ENCODE measurements around the gene SPOPL. TPM values are rescaled to one million over a fixed set of nuclear protein-coding genes. Genes with fewer than 3 reads are reported as not detected.

Gene SPOPL
- polyA plus RNA-seq, 4 donors, result 24.9 to 29.6 (median 25.6) TPM

DNA sequence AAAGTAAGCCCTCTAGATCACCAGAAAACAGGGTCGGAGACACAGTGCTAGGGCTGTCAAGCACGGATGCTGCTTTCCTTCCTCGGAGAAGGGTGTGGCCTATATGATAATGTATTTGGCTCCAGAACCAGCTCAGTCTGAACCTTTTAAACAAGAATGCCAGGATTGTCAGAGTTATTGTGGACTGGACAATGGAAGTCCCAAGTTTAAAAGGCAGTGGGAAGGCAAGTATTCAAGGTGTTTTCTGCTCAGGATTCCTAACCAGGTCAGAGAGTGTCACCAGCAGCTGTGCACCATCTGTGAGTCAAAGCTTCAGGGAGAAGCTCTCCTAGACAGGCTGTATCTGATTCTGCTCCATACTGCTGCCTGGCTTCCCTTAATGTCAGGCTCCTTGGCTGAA, 94.8 kb downstream of the SPOPL start:
- DNase-seq (ENCODE audit: low read depth in 4 of 4, low spot score in 2 of 4), result no peak

DNA sequence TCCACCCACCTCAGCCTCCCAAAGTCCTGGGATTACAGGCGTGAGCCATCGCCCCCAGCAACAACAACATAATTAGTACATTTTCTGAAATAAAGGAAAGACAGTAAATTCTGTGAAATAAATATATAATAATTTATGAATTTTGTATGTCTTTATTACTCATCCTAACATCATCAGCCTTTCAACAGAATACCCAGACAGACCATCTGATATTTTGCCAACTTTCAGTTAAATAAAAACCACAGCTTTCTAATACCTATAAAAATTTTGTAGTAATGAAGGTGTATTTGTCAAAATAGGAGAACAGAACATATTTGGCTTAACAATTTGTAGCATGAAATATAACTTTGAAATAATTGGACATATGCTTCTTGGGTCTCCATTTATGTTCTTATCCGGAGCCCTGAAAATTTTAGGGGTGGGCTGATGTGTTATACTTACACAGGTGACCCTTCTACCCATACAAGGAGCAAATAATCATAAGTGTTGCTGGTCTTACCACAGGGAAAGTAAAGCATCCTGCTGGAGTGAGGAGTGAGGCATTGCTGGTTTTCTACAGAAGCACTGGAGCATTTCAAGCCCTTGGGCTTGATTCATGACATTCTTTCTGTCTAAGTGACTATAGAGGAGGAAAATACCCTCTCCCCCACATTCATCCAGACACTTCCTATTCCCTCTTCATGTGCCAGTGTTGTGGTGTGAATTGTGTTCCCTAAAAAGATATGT, 99.3 kb downstream of the SPOPL start:
- DNase-seq (ENCODE audit: low read depth in 4 of 4, low spot score in 2 of 4), result peak in 1 of 4 donors; percentile 23

DNA sequence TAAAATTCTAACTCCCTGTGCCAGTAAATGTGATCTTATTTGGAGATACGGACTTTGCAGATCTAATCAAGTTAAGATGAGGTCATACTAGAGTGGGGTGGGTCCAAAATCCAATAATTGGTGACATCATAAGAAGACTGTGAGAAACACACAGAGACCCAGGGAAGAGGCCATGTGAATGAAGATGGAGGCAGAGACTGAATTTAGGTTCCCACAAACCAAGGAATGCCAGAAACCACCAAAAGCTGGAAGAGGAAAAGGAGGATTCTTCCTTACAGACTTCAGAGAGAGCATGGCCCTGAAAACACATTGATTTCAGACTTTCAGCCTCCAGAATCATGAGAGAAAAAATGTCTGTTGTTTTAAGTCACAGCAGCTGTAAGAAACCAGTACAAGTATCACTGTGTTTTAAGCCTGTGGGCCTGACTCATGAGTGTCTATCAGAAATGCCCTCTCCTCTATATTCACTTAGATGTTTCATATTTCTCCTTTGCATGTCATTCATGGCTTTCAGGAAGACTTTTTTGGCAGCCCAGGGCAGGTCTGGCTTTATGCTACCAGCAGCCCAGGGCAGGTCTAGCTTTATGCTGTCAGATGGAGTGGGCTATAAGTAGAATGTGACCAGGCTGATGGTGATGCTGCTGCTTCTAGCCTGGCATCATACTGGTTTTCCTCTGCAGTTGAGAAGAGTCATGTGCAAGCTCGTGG, 100.0 kb downstream of the SPOPL start:
- DNase-seq (ENCODE audit: low read depth in 4 of 4, low spot score in 2 of 4), result no peak

DNA sequence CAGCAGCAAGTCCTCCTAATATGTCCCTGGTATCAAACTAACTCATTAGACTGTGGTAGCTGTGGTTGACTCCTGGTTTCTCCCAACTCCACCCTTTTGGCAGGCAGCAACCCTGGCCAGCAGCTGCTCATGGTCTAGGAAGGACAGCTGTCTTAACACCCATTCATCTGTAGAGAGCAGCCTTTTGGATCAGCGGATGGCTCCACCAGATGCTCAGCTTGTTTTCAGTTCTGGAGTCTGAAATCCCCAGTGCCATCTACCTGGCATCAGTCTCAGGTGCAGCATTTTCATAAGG, 100.5 kb downstream of the SPOPL start:
- no peak for DNase-seq (ENCODE audit: low read depth in 4 of 4, low spot score in 2 of 4)

DNA sequence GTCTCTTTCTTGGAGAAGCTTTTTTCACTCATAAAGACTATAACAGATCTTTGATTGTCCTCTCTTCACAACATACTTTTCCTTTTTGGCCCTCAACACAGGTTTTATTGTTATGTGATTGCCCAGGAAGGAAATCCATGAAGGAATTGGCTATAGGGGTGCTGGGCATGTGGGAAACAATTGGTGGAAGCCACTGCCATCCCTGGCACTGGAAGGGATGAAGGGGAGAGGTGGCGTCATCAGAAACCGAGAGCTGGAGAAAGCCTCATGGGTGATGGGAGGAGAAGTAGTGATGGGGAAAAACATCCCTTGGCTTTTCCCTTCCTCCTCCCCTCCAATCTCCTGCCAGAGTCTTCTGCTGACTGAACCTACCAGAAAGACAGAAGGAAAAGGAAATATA, 106.2 kb downstream of the SPOPL start:
- DNase-seq (ENCODE audit: low read depth in 4 of 4, low spot score in 2 of 4), result no peak

DNA sequence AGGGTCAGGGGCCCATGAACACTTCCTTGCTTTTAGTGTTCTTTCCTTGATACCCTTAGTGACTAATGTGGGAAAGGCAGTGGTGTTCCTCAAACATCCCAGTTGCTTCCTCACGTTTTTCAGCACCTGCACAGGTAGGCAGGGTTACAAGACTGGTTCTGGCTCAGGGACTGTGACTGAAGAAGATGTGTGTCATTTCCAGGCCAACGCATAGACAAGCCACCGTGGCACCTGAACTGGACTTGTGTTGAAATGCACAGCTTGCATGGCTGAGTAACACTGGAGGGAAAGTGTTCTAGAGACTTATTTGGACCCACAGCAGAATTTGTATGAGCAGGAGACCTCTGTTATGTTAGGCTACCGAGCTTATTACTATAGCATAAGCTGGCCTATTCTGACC, 107.9 kb downstream of the SPOPL start:
- DNase-seq (ENCODE audit: low read depth in 4 of 4, low spot score in 2 of 4), result no peak

DNA sequence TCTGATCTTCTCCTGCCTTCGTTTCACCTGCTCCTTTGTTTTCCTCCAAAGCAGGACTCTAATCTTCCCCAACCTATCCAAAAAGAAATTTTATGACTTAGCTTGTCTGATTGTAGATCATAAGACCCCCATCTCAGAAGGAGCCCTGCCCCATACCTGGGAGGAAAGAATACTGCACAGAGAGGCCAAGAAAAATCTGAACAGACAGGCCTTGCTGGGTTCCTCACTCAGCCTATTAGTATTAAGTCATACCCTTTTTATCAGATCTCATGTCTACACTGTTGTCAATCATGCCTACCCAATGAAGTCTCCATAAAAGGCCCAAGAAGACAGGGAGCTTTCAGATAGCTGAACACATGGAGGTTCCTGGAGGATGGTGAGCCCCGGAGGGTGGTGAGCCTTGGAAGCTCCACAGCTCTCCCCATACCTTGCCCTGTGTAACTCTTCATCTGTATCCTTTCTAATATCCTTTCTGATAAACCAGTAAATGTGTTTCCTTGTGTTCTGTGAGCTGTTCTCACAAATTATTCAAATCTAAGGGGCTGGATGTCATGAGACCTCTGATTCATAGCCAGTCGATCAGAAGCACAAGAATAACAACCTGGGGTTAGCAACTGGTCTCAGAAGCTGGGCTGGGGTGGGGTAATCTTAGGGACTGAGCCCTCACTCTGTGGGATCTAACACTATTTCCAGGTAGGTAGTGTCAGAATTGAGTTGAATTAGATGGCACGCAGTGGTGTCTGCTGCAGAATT, 108.8 kb downstream of the SPOPL start:
- no peak for DNase-seq (ENCODE audit: low read depth in 4 of 4, low spot score in 2 of 4)

DNA sequence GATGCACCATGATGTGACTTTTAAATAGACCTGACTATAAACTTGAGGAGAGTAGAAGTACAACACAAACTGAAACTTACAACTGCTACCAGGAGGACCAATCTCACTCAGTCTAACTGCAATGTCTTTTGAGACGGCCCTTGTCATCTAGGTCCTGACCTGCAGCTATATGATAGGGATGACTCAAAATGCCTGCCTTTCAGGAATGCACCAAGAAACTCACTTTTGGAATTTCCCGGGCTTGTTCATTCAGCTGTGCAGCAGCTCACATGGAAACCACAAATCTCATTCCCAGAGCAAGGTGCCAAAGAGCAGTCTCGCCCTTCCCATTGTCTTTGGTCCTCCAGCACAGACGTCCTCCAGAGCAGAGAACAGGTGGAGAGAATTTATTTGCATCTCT, 113.7 kb downstream of the SPOPL start:
- DNase-seq (ENCODE audit: low read depth in 4 of 4, low spot score in 2 of 4), result no peak

DNA sequence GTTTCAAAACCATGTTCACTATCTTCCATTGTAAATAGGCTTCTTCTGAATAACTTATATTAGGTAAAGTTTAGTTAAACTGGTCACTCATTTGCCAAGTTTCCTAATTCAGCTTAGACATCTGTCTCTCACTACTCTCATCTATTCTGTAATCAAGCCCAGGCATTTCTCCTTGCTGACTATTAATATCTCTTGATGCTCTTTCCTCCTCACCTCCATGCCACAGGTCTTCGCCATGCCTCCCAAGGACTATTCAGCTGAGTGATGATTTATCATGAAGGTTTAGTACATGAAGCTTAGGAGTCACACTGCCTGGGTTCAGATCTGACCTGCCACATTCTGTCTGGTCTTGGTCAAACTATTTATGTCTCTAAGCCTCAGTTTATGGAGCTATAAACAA, 115.5 kb downstream of the SPOPL start:
- no peak for DNase-seq (ENCODE audit: low read depth in 4 of 4, low spot score in 2 of 4)

DNA sequence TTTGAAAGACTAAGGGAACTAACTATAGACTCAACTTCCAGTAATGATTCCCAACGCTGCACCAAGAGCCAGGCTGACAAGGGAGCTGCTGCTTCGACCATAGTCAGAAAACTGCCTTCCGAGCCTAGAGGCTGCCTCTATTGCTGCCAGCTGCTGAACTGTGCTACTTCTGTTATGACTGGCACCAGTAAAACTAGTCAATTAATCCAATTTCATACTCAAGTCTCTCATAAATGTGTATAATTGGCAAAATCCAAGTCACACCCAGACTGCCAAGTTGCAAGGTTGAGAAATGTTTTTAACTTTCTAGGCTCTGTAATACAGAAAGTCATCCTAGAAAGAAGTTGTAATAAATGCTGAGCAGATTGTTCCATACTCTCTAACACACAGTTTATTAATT, 117.4 kb downstream of the SPOPL start:
- no peak for DNase-seq (ENCODE audit: low read depth in 4 of 4, low spot score in 2 of 4)

DNA sequence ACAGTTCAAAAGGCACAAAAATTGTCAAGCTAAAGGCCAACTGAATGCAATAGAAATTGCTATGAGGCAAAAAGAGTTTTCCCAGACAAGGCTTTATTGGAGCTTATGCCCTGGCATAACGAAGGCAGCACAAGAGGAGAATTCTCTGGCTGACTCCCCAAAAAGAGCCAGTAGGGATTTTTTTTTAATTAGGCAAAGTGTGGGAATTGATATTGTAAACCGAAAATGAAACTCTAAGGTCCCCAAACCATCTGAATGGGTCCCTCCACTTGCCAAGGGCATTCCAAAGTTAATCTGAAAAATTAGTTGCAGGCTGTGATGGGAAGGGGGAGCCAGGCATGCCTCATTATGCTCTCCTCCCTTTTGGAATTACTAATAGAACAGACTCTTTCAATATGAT, 118.9 kb downstream of the SPOPL start:
- no peak for DNase-seq (ENCODE audit: low read depth in 4 of 4, low spot score in 2 of 4)

DNA sequence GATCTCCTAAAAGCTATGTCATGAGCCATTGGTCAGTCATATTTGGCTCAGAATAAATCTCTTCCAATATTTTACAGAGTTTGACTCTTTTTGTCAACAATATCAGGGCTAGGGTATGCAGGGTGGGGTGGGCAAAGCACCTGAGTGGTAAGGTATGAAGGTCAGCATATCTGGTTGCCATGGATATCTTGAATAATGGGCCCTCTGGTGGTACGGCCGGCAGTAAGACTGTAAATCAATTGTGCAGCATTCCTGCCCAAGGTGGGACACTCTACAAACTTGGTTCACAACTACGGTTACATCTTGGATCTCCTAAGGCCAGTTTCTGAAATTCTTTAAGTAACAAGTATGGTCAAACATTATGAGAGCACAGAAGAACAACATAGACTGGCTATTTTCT, 119.6 kb downstream of the SPOPL start:
- DNase-seq (ENCODE audit: low read depth in 4 of 4, low spot score in 2 of 4), result no peak

DNA sequence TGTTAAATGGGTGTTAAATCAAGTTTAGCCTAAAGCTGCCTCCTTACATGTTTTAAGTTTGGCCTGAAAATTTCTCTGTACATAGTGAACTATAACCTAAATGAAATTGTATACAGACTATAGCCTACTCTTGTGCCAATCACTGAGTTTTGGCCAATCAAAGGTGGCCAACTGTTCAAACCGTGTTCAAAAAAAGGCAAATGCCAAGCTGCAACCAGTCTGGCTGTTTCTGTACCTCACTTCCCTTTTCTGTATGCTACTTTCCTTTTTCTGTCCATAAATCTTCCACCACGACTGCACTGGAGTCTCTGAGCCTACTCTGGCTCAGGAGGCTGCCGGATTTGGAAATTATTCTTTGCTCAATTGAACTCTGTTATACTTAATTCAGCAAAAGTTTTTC, 121.0 kb downstream of the SPOPL start:
- DNase-seq (ENCODE audit: low read depth in 4 of 4, low spot score in 2 of 4), result no peak
